ENCODE results near the gene RGS6.

- TF ChIP-seq CTCF (IDR thresholded peaks at IDR 0.05 in 4 of 5, conservative IDR thresholded peaks at IDR 0.05 in 1 of 5) (no peak), POLR2A (IDR thresholded peaks at IDR 0.05) (no peak)
Observed at GRCh38 chr14:72538387-72538786, 606.2 kb downstream of the RGS6 start.

Measured in gastrocnemius medialis (tissue), 4 donors.